ENCODE measurements around the gene YWHAQ. TPM values are rescaled to one million over a fixed set of nuclear protein-coding genes. Genes with fewer than 3 reads are reported as not detected.
"Not testable (repeated sequence)": the region's sequence is repeated elsewhere in the genome, so short reads cannot be mapped to it uniquely, and the experiment has no call there.

The YWHAQ gene
- total RNA-seq, 1 donor from 2014 or later: 378 TPM

- no peak for TF ChIP-seq CTCF (IDR thresholded peaks at IDR 0.05; ENCODE audit: unreplicated experiment)
- Mint-ChIP-seq H3K36me3 (ENCODE audit: insufficient read depth) (peaks cover 15% of the 10 kb centered on the region), H3K27ac (no peak overlapping the region), H3K27me3 (no peaks in the 10 kb centered on the region), H3K9me3 (ENCODE audit: low read depth) (no peaks in the 10 kb centered on the region), H3K4me3 (ENCODE audit: low read depth) (no peak overlapping the region), H3K4me1 (ENCODE audit: low read depth) (peaks cover 5% of the 10 kb centered on the region)
- no peak for DNase-seq (ENCODE audit: low spot score, unreplicated experiment)
Measured at GRCh38 chr2:9592699-9593098, 38.1 kb downstream of the YWHAQ start.

- H3K27me3 Mint-ChIP-seq: no peaks in the 10 kb centered on the region
- H3K4me1 Mint-ChIP-seq (ENCODE audit: low read depth): peaks cover 5% of the 10 kb centered on the region
- no peak overlapping the region for H3K27ac Mint-ChIP-seq
- H3K4me3 Mint-ChIP-seq (ENCODE audit: low read depth): no peak overlapping the region
- no peaks in the 10 kb centered on the region for H3K9me3 Mint-ChIP-seq (ENCODE audit: low read depth)
- TF ChIP-seq CTCF (IDR thresholded peaks at IDR 0.05; ENCODE audit: unreplicated experiment): no peak
- peaks cover 13% of the 10 kb centered on the region for H3K36me3 Mint-ChIP-seq (ENCODE audit: insufficient read depth)
- no peak for DNase-seq (ENCODE audit: low spot score, unreplicated experiment)
Measured at GRCh38 chr2:9590641-9591040, 40.2 kb downstream of the YWHAQ start.

- H3K36me3 Mint-ChIP-seq (ENCODE audit: insufficient read depth): peaks cover 17% of the 10 kb centered on the region
- no peak for TF ChIP-seq CTCF (IDR thresholded peaks at IDR 0.05; ENCODE audit: unreplicated experiment)
- no peaks in the 10 kb centered on the region for H3K4me1 Mint-ChIP-seq (ENCODE audit: low read depth)
- no peak overlapping the region for H3K4me3 Mint-ChIP-seq (ENCODE audit: low read depth)
- H3K27me3 Mint-ChIP-seq: no peaks in the 10 kb centered on the region
- DNase-seq (ENCODE audit: low spot score, unreplicated experiment): no peak
- H3K9me3 Mint-ChIP-seq (ENCODE audit: low read depth): no peaks in the 10 kb centered on the region
- H3K27ac Mint-ChIP-seq: no peak overlapping the region
Measured at GRCh38 chr2:9586465-9586864, 44.3 kb downstream of the YWHAQ start.

- peaks cover 17% of the 10 kb centered on the region for H3K36me3 Mint-ChIP-seq (ENCODE audit: insufficient read depth)
- TF ChIP-seq CTCF (IDR thresholded peaks at IDR 0.05; ENCODE audit: unreplicated experiment): no peak
- no peak for DNase-seq (ENCODE audit: low spot score, unreplicated experiment)
Measured at GRCh38 chr2:9585486-9585885, 45.3 kb downstream of the YWHAQ start.

GRCh38 chr2:9584902-9585301 lies 45.9 kb downstream of the YWHAQ start:
- not testable (repeated sequence) for H3K4me3 Mint-ChIP-seq (ENCODE audit: low read depth); H3K27me3 Mint-ChIP-seq; H3K4me1 Mint-ChIP-seq (ENCODE audit: low read depth); DNase-seq (ENCODE audit: low spot score, unreplicated experiment); H3K27ac Mint-ChIP-seq; H3K9me3 Mint-ChIP-seq (ENCODE audit: low read depth)
- peaks cover 18% of the 10 kb centered on the region for H3K36me3 Mint-ChIP-seq (ENCODE audit: insufficient read depth)

More at GRCh38 chr2:9585486-9585885, 45.3 kb downstream of the YWHAQ start:
- H3K4me1 Mint-ChIP-seq (ENCODE audit: low read depth): no peaks in the 10 kb centered on the region
- no peaks in the 10 kb centered on the region for H3K9me3 Mint-ChIP-seq (ENCODE audit: low read depth)
- no peak overlapping the region for H3K4me3 Mint-ChIP-seq (ENCODE audit: low read depth)
- H3K27ac Mint-ChIP-seq: no peak overlapping the region
- no peaks in the 10 kb centered on the region for H3K27me3 Mint-ChIP-seq

- no peak overlapping the region for H3K27ac Mint-ChIP-seq
- H3K27me3 Mint-ChIP-seq: no peaks in the 10 kb centered on the region
- no peaks in the 10 kb centered on the region for H3K9me3 Mint-ChIP-seq (ENCODE audit: low read depth)
- peaks cover 1% of the 10 kb centered on the region for H3K4me1 Mint-ChIP-seq (ENCODE audit: low read depth)
- H3K4me3 Mint-ChIP-seq (ENCODE audit: low read depth): no peak overlapping the region
- TF ChIP-seq CTCF (IDR thresholded peaks at IDR 0.05; ENCODE audit: unreplicated experiment): no peak
- no peak for DNase-seq (ENCODE audit: low spot score, unreplicated experiment)
- peaks cover 13% of the 10 kb centered on the region for H3K36me3 Mint-ChIP-seq (ENCODE audit: insufficient read depth)
Measured at GRCh38 chr2:9582624-9583023, 48.2 kb downstream of the YWHAQ start.

Measured in progenitor cell of endocrine pancreas (in vitro differentiated cells).